OCI-LY3 (cell line): ENCODE measurements around the gene TTC9C.

Experiments used
- CTCF ChIP-seq: fragments of 200-600, 300-600 bp; sonication (generic); IDR thresholded peaks from 2 replicates; pipeline ENCODE4 v1.5.1; 2014; ENCODE audit warnings: antibody characterized with exemption, low read length, low read depth
- EZH2phosphoT487 ChIP-seq: fragments of 200-600 bp; shearing (Covaris generic); IDR thresholded peaks from 2 replicates; pipeline ENCODE4 v1.6.1; 2018; ENCODE audit warnings: antibody characterized with exemption, mixed run types, low read depth

GRCh38 chr11:62713343-62713742, 14.9 kb upstream of the TTC9C start:
- TF ChIP-seq CTCF: no peak
- no peak for TF ChIP-seq EZH2phosphoT487
